C4-2B (cell line): ENCODE measurements around the gene ARMH4.

Source experiments
- CTCF ChIP-seq: fragments of 450-650 bp; conservative IDR thresholded peaks from 2 replicates; pipeline ENCODE4 v1.5.1; 2017; ENCODE audit warnings: mild to moderate bottlenecking
- ZFX ChIP-seq: fragments of 450-650 bp; IDR thresholded peaks from 2 replicates; pipeline ENCODE4 v1.6.1; 2017

GRCh38 chr14:57957441-57957840 is 194.6 kb downstream of the ARMH4 start:
- TF ChIP-seq CTCF (no peak), ZFX (no peak)
